Endodermal cell (in vitro differentiated cells): ENCODE data around the gene ACTL10. TPM values are rescaled to one million over a fixed set of nuclear protein-coding genes. Genes with fewer than 3 reads are reported as not detected.

Experiments used
- DNase-seq: peaks from one replicate; pipeline ENCODE4 v3.0.0-alpha.2; 2017
- H3K27ac ChIP-seq: 2 replicates; pipeline ENCODE4 v1.5.1; 2013; ENCODE audit warnings: mild to moderate bottlenecking, low read depth, low read length, moderate library complexity
- H3K27me3 ChIP-seq: 2 replicates; pipeline ENCODE4 v1.6.1; 2013; ENCODE audit warnings: mild to moderate bottlenecking, low read length, moderate library complexity; ENCODE audit not compliant: insufficient read depth, control insufficient read depth, poor library complexity, severe bottlenecking
- H3K36me3 ChIP-seq: 2 replicates; pipeline ENCODE4 v1.7.0; 2013; ENCODE audit warnings: mild to moderate bottlenecking, low read length, moderate library complexity; ENCODE audit not compliant: control insufficient read depth, insufficient read depth
- H3K4me1 ChIP-seq: one replicate; pipeline ENCODE4 v1.7.0; 2013; ENCODE audit warnings: low read length; ENCODE audit not compliant: control insufficient read depth, insufficient read depth
- H3K4me3 ChIP-seq: 2 replicates; pipeline ENCODE4 v1.5.1; 2013; ENCODE audit warnings: mild to moderate bottlenecking, low read length, moderate library complexity
- H3K9ac ChIP-seq: 2 replicates; pipeline ENCODE4 v1.6.1; 2013; ENCODE audit warnings: mild to moderate bottlenecking, low read length, moderate library complexity; ENCODE audit not compliant: poor library complexity, severe bottlenecking; ENCODE audit errors: extremely low read depth
- H3K9me3 ChIP-seq: 2 replicates; pipeline ENCODE4 v1.6.1; 2013; ENCODE audit warnings: mild to moderate bottlenecking, low read length, moderate library complexity; ENCODE audit not compliant: control insufficient read depth
- H3K27ac Mint-ChIP-seq: 2 replicates; pipeline ENCODE4 v1.8.0; 2020; ENCODE audit warnings: mixed read lengths
- H3K27me3 Mint-ChIP-seq: 2 replicates; pipeline ENCODE4 v1.8.0; 2021; ENCODE audit warnings: mild to moderate bottlenecking, mixed read lengths; ENCODE audit not compliant: insufficient read depth
- H3K36me3 Mint-ChIP-seq: 2 replicates; pipeline ENCODE4 v1.8.0; 2020; ENCODE audit warnings: low read depth, mixed read lengths
- H3K4me1 Mint-ChIP-seq: 2 replicates; pipeline ENCODE4 v1.8.0; 2020; ENCODE audit warnings: mixed read lengths
- H3K4me3 Mint-ChIP-seq: 2 replicates; pipeline ENCODE4 v1.8.0; 2020; ENCODE audit warnings: mild to moderate bottlenecking, moderate library complexity, mixed read lengths
- H3K9me3 Mint-ChIP-seq: 2 replicates; pipeline ENCODE4 v1.8.0; 2020; ENCODE audit warnings: mild to moderate bottlenecking, mixed read lengths
- CTCF ChIP-seq: fragments of 200-600 bp; sonication (generic); conservative IDR thresholded peaks from 2 replicates; pipeline ENCODE4 v1.5.0; 2021; ENCODE audit warnings: antibody characterized with exemption, mild to moderate bottlenecking
- WGBS, 2 experiments: methylation state at CpG; one replicate each; pipeline versions ENCODE4 v1.1.5 to v1.1.7; 2013; ENCODE audit warnings: missing lambda C conversion rate in 2 of 2, mixed read lengths in 1 of 2; ENCODE audit not compliant: insufficient coverage in 1 of 2, insufficient read length in 1 of 2; 5-methylcytosine and 5-hydroxymethylcytosine counted together
- total RNA-seq, 2 donors: library from RNA; stranded (reverse); fragmentation: NEBNext Ultra II Directional in 1 of 2; extraction: Animal tissue kit (Norgen Biotek cat#: 25700) in 1 of 2; gene quantifications; 2 replicates in 1 of 2; 3 replicates in 1 of 2; pipeline ENCODE4 v1.2.1, GENCODE V29; 2021

ACTL10 gene
- total RNA-seq, 2 donors from 2014 or later: 0.42 TPM; not detected in 1

- Mint-ChIP-seq H3K27ac (peak overlapping the region; percentile 13), H3K36me3 (peaks cover 14% of the 10 kb centered on the region), H3K4me3 (no peak overlapping the region)
Measured at GRCh38 chr20:33656010-33656782, 10.5 kb upstream of the ACTL10 start.

DNA sequence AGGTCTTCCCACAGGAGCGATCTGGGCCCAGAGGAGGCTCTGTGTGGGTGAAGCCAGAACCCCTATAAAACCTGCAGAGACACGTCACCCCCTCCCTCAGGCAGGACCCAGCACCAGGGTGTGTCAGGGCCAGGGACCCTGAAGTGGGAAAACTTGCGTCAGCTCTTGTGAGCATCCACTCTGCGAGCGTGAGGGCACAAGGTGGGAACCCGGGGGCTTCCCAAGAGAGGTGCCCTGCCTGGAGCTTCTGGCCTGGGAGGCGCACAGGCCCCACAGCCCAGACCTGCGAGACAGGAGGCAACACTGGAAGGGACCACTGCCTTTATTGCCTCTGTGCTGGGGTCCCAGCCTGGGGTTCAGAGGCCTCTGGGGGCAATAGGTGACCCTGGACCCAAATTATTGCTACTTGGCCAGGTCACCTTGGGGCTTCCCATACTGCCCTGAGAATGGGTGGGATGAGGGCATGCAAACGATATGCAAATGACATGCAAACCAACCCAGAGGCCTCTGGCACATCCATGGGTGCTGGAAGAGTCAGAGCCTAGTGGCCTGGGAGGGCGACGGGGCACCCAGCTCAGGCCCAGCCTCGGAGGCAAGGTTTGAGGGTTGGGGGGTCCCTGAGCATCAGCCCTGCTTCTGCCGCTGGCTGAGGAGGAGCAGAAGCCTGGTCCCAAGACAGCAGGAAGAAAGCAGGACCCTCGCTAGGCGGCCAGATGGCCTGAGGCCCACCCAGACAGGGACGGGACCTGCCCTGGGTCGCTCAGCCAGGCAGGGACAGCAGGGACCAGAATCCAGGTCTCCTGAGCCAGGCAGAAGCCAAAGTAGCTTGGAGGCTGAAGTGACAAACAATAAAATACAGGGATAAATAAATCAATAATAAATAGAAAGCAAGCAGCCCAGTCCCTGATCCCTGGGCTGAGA, 9.7 kb upstream of the ACTL10 start:
- Histone ChIP-seq H3K4me1 (peaks cover 3% of the 10 kb centered on the region), H3K27ac (no peak overlapping the region), H3K9ac (no peak overlapping the region), H3K27me3 (no peaks in the 10 kb centered on the region), H3K9me3 (no peaks in the 10 kb centered on the region), H3K36me3 (peaks cover 6% of the 10 kb centered on the region), H3K4me3 (no peak overlapping the region)
- Mint-ChIP-seq H3K9me3 (no peaks in the 10 kb centered on the region), H3K4me1 (peaks cover 14% of the 10 kb centered on the region), H3K27ac (no peak overlapping the region), H3K27me3 (no peaks in the 10 kb centered on the region), H3K36me3 (peaks cover 14% of the 10 kb centered on the region), H3K4me3 (no peak overlapping the region)
- no peak for TF ChIP-seq CTCF
- no peak for DNase-seq
- WGBS, 2 experiments: 90 to 98% methylated on average over 7 to 17 of the region's 17 CpGs

More at GRCh38 chr20:33656010-33656782, 10.5 kb upstream of the ACTL10 start:
- peaks cover 6% of the 10 kb centered on the region for H3K36me3 ChIP-seq
- DNase-seq: peak; percentile 28
- TF ChIP-seq CTCF: no peak
- H3K4me3 ChIP-seq: no peak overlapping the region
- peaks cover 14% of the 10 kb centered on the region for H3K4me1 Mint-ChIP-seq
- H3K9ac ChIP-seq: no peak overlapping the region
- H3K27ac ChIP-seq: no peak overlapping the region
- no peaks in the 10 kb centered on the region for H3K9me3 Mint-ChIP-seq
- H3K27me3 Mint-ChIP-seq: no peaks in the 10 kb centered on the region
- no peaks in the 10 kb centered on the region for H3K9me3 ChIP-seq
- WGBS, 2 experiments: 93 to 94% methylated on average over 8 to 10 of the region's 10 CpGs
- peaks cover 3% of the 10 kb centered on the region for H3K4me1 ChIP-seq
- no peaks in the 10 kb centered on the region for H3K27me3 ChIP-seq

DNA sequence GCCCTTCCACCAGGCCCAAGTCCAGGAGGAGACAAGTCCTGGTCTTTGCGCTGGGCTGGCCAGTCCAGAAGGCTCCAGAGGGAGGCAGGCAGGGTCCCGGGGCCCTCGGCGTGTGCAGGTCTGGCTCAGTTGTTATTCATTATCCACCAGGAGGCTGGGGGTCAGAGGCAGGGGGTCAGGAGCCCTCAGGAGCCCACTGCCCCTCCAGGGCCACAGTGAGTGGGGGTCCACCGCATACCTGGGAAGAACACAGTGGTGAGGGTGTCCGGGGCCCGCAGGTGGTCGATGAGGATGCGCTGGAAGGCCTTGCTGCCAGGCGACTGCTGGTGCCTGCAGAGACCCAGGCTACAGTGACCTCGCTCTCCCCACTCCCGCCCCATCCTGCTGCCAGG, 9.0 kb upstream of the ACTL10 start:
- no peak overlapping the region for H3K27ac ChIP-seq
- Mint-ChIP-seq H3K4me3 (no peak overlapping the region), H3K27me3 (no peaks in the 10 kb centered on the region), H3K9me3 (no peaks in the 10 kb centered on the region), H3K36me3 (peaks cover 14% of the 10 kb centered on the region), H3K4me1 (peaks cover 16% of the 10 kb centered on the region), H3K27ac (no peak overlapping the region)
- no peak for DNase-seq
- no peak overlapping the region for H3K9ac ChIP-seq
- H3K27me3 ChIP-seq: no peaks in the 10 kb centered on the region
- WGBS, 2 experiments: 93 to 100% methylated on average over 3 to 12 of the region's 12 CpGs
- peaks cover 3% of the 10 kb centered on the region for H3K4me1 ChIP-seq
- H3K4me3 ChIP-seq: no peak overlapping the region
- H3K9me3 ChIP-seq: no peaks in the 10 kb centered on the region
- peaks cover 6% of the 10 kb centered on the region for H3K36me3 ChIP-seq
- TF ChIP-seq CTCF: no peak
